ENCODE results near the gene ELF4.

- no peak for TF ChIP-seq CTCF (conservative IDR thresholded peaks at IDR 0.05 in 1 of 2, IDR thresholded peaks at IDR 0.05 in 1 of 2; ENCODE audit: low read depth in 1 of 2, low read length in 2 of 2)
- TF ChIP-seq EZH2 (IDR thresholded peaks at IDR 0.05; ENCODE audit: low read length, missing control alignments): no peak
These were observed 6.9 kb upstream of the ELF4 start for GRCh38 chrX:130117166-130117565.
